Hematopoietic multipotent progenitor cell treated with erythropoietin and hydrocortisone succinate and interleukin-3 and kit ligand, for 17 days (in vitro differentiated cells): ENCODE measurements around the gene BPIFA2.
"Not testable (repeated sequence)": the region's sequence is repeated elsewhere in the genome, so short reads cannot be mapped to it uniquely, and the experiment has no call there.

ENCODE experiments used
- DNase-seq: peaks from one replicate; pipeline ENCODE4 v3.0.0-alpha.2; 2015; ENCODE audit warnings: low spot score

BPIFA2 gene

DNA sequence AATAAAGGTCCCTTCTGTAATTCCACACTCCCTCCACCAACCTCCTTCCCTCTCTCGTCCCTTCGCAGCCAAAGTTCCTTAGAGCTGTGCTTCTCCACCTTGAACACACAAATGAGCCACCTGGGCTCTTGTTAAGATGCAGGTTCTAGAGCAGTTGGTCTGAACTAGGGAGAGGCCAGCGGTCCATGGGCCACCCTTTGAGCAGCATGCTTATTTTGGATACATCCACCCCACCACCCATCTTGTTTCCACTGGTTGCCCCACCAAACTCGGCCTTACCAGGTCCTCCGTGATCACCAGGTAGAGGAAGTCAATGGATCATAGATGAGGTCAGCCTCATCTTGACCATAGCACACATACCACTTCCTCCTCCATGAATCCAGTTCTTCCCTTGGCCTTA, 7.3 kb upstream of the BPIFA2 start:
- DNase-seq, result no peak

DNA sequence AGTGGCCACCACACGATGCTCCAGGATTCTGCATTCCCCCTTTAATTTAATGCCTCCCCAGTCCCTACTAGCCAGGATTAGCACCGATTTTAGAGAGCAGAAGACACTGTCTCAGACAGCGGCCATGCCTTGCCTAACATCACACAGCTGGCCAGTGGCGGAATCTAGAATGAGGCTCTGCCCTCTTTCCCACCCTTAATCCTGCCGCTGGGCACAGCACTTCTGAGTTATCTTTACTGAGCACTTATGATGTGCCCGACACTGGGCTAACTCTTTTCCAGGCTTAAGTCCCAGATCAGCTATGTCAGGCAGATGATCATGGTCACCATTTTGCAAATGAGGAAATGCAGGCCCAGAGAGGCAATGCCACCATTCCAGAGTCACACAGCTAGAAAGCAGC, 5.6 kb upstream of the BPIFA2 start:
- no peak for DNase-seq

DNA sequence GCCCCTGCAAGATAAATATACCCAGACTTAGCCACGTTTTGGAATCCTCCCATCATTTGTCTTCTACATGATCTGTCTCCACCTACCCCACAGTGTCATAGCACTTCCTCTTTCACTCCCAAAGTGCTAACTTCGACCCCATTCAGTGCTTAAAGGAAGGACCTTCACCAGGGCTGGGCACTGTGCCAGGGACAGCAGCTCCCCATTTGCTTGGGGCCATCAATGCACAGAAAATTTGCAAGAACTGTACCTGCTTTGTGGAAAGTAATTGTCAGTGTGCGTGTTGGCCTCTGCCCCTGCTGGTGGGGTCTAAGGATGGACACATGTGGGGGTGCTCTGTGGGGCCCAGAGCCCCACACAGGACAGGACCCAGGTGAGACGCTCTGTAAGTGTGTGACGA, 5.2 kb upstream of the BPIFA2 start:
- DNase-seq, result no peak

DNA sequence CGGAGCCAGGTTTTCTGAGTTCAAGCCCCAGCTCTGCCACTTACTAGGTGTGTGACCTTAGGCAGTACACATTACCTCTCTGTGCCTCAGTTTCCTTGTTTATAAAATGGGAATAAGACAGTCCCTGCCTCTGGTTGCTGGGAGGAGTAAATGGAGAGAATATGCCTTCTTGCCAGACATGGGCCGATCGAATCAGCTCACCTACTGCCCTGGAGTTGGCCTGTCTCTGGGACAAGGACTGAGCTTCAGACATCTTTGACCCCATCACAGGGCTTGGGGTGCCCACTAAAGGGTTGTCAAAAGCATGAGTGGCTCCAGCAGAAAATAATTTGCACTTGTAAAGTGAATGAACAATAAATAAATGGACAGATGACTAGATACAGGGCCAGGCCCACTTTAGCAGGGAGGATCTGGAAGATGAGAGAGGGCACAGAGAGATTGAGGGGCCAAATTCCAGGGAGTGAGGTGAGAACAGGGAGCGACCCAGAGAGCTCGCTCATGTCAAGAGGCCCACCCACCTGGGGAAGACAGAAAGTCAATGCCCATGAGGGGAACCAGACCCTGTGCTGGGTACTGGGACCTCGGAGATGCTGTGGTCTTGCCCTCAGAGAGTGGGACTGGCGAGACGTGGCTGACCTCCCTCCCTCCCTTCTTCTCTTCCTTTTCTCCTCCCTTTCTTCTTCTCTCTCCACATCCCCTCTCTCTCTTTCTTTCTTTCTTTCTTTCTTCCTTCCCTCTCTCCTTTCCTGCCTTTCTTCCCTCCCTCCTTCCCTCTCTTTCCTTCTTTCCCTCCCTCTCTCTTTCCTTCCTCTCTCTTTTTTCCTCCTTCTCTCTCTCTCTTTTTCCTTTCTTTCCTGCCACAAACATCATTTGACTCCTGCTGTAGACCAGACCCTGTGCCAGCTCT, 3.9 kb upstream of the BPIFA2 start:
- DNase-seq, result no peak

DNA sequence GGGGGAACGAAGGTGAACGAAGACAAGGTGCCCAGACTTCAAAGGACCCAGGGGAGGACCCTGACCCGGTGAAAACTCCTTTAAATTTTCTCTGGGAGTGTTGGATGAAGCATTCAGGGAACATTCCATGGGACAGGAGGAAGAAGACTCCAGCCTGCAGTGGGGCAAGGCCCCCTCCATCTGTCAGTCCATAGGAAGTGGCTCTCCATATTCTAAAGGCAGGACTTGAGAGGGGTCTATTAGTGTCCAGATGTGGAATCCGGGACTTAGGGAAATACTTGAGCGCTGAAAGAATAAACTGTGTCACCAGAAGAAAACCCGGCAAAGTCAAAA, 3.2 kb upstream of the BPIFA2 start:
- DNase-seq, result no peak

DNA sequence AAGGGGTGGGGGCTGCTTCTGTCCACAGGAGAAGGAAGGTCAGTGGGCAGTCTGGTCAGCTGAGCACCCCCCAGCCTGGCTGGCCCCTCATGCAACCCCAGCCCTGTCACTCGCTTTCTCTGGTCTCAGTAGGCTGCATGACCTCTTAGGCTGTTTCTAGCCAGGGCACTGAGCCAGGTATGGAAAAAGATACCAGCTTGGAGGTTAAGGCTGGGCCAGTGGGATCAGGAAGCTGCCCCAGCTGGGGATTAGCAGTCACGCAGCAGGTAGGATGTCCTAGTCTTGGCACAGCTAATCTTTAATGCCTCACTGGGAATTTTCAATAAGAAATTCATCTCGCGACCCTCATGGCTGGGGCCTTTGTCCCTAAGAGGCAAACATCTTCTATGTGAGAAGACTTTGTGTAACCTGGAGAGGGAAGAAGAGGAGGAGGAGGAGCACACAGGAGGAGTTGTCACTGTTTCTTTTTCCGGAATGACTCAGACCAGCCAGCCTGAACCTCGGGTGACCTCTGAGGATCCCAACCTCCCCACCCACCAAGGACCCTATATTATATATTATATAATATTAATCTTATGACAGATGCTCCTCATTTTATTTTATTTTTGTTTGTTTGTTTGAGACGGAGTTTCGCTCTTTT, 2.4 kb upstream of the BPIFA2 start:
- no peak for DNase-seq

DNA sequence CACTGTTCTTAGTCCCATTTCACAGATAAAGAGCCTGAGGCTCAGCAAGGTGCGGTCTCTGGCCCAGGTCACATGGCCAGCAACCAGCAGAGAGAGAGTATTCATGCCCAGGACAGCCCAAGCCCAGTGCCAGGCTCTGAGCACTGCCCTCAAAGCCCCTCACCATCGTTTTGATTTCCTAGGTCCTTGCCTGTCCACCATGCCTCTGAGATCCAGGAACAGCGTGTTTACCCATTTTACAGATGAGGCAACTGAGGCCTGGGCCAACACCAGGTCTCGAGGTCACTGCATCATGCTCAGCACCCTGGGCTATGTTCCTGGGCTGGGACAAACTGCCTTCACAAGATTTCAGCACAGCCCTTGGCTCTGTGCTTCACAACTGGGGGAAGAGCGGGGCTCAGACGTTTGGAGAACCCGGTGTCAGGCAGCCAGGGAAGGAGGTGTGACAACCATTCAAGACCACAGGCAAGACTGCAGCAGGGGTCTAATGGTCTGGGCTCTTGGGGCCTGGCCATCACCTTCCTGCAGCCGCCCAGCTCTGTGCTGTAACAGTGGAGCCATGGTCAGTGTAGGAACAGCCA, 1.3 kb upstream of the BPIFA2 start:
- DNase-seq, result no peak

DNA sequence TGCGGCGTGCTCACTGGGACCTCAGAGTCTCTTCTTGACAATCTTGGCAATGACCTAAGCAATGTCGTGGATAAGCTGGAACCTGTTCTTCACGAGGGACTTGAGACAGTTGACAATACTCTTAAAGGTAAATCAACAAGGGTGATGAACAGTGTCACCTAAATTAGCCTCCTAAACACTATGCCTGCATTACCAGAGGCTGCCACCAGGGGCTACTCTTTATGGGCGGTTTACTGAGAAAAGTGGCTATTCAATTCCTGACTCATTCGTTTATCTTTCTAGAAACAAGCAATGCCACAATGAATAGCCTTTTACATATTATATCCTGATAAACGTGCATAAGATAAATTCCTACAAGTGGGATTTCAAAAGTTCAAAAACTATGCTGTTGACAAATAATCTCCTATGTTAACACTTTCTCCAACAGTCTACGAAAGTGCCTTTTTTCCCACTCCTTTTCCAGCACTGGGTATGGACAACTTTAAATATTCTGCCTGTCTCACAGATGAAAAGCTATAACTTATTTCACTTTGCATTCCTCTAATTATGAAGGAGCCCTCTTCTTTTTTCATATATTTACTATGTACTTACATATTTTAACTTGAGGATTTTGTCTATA, 1.3 kb downstream of the BPIFA2 start:
- DNase-seq, result peak; percentile 8

DNA sequence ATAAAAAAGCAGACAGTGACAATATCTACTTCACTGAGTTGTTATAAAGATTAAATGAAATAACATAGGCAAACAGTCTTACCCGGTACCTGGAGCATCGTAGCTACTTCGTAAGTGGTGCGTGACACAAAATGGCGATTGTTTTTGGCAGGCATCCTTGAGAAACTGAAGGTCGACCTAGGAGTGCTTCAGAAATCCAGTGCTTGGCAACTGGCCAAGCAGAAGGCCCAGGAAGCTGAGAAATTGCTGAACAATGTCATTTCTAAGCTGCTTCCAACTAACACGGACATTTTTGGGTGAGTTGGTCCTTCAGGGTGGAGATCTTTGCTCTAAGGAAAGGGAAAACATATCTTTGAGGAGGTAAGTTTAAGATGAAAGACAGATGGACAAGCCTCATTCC, 4.8 kb downstream of the BPIFA2 start:
- no peak for DNase-seq

DNA sequence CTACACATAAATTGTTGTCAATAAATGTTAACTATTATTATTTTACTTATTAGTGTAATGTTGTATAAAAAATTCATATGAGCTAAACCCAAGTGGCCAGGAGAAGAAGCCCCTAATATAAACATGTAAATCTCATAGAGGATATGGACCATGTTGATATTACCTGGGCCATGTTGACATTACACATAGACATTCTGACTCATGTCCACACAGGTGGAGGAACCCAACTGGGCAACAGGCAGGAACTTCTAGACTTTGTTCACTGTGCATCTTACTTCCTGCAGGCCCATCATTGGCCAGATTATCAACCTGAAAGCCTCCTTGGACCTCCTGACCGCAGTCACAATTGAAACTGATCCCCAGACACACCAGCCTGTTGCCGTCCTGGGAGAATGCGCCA, 7.2 kb downstream of the BPIFA2 start:
- DNase-seq, result no peak

DNA sequence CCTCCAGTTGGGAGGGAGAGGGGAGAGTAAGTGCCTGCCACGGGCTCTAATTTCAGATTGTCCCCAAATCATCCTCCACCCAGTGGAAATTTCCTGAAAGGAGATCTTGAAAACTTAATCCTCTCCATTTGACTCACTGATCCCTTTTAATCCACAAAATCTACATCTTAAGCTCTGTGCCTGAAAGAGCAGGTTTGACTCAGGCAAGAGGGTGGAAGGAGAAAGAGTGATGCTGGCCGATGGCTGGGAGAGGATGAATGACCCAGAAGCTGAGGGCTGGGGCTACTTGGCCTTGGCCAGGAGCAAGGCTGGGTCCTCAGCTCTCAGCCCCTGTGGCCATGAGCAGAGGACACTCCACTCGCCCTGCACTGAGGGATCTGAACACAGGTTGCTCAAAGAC, 8.1 kb downstream of the BPIFA2 start:
- DNase-seq, result no peak

DNA sequence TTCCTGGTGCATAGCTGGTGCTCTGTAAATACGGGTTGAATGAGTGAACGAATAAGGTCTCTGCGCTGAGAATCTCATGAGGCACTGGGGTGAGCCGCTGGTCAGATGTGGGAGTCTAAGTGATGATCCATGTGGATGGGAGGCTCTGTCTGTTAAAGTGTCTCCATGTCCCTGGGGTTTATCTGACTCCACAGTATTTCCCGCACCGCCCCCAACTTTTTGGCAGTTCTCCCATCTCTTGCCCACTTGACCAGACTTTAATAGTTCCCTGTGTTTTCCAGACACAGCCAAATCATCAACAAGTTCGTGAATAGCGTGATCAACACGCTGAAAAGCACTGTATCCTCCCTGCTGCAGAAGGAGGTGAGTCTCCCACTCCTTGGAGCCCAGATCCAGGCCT, 9.9 kb downstream of the BPIFA2 start:
- DNase-seq, result no peak

DNA sequence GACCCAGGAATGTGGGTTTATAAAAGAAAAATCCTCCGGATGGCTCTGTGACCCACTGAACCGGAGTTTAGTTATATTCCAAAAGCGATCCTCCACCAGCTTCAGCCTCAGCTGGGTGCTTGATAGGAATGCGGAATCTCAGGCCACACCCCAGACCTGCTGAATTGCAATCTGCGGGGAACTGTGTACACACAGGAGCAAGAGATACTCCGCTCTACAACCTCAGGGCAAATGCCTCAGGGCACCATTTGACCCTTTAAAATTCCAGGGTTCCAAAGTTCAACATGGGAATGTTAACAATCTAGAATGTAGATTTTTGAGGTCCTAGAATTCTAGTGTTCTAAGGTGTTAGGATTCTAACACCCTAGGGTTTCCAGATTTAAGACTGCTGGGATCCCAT, 10.8 kb downstream of the BPIFA2 start:
- DNase-seq, result no peak

DNA sequence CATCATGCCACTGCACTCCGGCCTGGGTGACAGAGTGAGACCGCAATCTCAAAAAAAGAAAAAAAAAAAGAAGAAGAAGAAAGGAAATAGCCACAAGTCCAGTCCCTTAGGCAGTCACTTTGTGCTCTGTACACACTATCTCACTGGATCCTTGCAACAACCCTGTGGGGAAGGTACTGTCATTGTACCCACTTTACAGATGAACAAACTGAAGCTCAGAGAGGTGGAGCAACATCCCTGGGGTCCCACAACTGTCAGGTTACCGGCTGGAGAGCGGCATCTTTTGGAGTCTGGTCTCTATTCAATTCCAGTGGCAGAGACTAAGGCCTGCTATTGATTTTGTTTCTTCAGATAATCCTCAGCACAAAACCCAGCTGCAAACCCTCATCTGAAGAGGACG, 12.2 kb downstream of the BPIFA2 start:
- DNase-seq, result no peak

DNA sequence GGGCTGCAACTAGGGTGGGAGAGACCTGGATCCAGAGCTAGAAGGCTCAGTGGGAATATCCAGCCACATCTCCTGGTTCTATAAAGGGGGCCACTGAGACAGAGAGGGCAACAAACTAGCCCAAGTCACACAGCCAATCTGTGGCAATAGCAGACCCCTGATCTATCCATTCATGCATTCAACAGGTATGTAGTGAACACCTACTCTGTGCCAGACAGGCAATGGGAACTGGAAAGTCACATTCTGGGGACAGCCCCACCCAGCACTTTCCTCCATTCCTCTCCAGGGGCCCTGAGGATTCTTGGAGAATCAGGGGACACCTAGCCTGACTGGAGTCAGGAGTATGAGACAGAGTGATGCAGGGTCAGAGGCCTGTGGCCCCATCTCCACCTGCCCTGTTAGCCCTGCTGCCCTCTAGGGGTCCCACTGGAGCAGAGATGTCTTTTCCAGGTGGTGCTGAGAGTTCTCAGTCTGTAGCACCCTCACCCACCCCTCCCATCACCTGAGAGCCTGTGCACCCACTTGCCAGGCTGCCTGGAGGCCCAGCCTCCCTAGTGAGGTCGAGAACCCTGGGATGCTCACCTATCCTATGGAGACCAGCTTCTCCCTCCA, 13.6 kb downstream of the BPIFA2 start:
- DNase-seq, result no peak

DNA sequence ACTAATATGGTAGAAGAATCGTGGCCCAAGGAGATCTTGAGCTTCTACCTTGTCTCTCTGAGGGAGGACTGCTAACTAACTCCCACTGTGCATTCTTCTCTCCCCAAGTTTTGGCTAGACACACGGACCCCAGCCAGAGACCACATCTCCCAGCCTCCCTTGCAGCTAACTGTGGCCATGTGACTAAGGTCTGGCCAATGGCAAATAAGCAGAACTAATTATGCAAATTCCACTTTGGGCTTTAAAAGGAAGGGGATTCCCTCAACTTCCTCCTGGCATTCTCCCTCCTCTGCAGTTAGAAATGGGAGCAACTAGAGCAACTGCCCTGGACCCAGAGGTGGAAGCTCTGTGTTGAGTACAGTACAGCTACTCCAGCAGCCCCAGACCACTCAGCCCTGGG, 15.4 kb downstream of the BPIFA2 start:
- DNase-seq, result no peak

DNA sequence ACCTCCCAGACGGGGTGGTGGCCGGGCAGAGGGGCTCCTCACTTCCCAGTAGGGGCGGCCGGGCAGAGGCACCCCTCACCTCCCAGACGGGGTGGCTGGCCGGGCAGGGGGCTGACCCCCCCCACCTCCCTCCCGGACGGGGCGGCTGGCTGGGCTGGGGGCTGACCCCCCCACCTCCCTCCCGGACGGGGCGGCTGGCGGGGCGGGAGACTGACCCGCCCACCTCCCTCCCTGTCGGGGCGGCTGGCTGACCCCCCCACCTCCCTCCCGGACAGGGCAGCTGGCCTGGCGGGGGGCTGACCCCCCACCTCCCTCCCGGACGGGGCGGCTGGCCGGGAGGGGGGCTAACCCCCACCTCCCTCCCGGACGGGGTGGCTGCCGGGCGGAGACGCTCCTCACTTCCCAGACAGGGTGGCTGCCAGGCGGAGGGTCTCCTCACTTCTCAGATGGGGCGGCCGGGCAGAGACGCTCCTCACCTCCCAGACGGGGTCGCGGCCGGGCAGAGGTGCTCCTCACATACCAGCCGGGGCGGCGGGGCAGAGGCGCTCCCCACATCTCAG, 17.2 kb downstream of the BPIFA2 start:
- DNase-seq, result not testable (repeated sequence)

DNA sequence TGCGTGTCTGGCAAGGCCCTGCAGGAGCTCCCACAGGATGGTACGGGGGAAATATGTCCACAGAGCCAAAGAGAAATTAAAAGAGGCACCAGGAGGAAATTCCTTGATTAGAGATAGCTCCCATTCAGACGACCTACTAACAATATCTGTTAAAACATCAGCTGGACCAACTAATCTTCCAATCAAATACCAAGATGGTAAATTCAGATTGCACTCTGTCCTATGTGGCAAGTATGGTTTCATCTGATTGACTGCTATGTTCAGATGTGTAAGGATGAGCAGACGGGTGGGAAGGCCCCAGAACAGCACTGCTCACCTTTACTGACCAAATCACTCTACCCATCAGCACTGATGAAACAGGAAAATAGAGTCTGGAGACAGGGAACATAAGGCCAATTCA, 19.5 kb downstream of the BPIFA2 start:
- no peak for DNase-seq

DNA sequence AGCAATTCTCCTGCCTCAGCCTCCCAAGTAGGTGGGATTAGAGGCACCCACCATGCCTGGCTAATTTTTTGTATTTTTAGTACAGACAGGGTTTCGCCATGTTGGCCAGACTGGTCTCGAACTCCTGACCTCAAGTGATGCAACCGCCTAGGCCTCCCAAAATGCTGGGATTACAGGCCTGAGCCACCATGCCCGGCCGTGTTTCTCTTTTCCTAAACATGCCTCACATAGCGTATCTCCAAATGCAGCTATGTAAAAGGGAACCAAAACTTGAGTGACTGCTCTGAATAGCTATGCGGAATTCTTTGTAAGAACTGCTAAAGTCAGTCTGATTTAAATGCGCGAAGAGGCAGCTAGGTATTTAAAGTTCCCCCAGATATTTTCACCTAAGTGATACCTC, 20.5 kb downstream of the BPIFA2 start:
- no peak for DNase-seq

DNA sequence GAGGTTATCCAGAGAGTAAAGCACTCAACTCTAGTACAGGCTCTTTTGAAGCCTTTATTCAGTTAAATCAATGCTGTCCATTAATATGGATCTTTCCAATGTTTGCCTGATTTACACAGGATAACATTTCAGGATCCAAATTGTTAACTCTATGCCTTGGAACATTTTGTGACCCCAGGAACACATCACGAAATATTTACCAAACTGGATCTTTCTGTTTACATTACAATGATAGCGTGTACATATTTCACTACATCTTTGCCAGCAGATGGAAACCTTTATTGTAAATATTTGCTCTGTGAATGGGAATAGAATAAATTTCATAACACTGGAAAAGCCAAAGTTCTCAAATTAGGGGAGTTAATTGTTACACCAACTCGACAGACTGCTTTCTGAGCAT, 23.5 kb downstream of the BPIFA2 start:
- no peak for DNase-seq

DNA sequence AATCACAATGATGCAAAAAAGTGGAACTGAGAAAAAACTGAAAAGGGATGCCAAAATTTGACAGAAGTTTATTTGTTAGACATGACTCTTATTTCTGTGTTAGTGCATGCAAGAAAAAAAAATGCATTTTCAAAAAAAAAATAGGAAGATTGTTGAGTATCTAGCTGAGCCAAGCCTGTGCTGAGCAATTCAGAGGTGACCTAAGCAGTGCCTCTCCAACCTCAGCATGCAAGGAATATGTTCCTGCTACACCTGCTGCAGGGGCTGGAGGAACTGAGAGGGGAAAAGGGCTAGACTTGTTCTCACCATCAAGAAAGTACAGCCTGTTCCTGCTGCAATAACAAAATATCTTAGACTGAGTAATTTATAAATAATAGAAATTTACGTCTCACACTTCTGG, 24.0 kb downstream of the BPIFA2 start:
- DNase-seq, result no peak

DNA sequence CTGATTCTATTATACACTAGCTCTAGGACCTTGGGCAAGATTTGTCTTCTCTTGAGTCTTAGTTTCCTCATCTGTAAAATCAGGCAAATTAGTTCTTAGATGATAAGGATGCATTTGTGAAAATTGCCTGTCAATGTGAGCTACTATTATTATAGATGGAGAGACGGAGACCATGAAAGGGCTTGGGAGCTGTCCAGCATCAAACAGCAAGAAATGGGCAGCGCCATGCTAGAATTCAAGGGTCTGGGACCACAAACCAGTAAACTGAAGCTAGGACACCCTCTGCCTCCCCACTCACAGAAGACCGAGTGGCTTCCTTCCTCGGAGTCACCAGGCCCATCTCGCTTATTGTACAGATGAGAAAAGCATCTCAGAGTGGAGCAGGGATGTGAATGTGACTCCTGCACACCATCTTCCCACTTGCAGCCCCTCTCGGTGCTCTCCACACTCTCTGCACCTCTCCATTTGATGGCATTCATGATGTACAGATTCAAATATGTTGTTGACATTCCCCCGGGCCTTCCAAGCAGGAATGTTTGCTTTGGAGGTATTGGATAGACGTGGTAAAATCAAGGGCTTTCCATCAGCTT, 25.0 kb downstream of the BPIFA2 start:
- no peak for DNase-seq
